ENCODE results near the gene RPUSD3.

Gene RPUSD3

GRCh38 chr3:9817436-9817835 is 26.4 kb downstream of the RPUSD3 start:
- no peak for TF ChIP-seq CTCF (IDR thresholded peaks at IDR 0.05; ENCODE audit: borderline replicate concordance, insufficient read depth, low read depth, low read length)
- no peak overlapping the region for H3K4me3 ChIP-seq (ENCODE audit: low read depth, low read length)

GRCh38 chr3:9815986-9816385 is 27.8 kb downstream of the RPUSD3 start:
- TF ChIP-seq CTCF (IDR thresholded peaks at IDR 0.05; ENCODE audit: borderline replicate concordance, insufficient read depth, low read depth, low read length): no peak
- H3K4me3 ChIP-seq (ENCODE audit: low read depth, low read length): no peak overlapping the region

- no peak for TF ChIP-seq CTCF (IDR thresholded peaks at IDR 0.05; ENCODE audit: borderline replicate concordance, insufficient read depth, low read depth, low read length)
- H3K4me3 ChIP-seq (ENCODE audit: low read depth, low read length): no peak overlapping the region
These were observed 30.8 kb downstream of the RPUSD3 start for GRCh38 chr3:9812870-9813483.

GRCh38 chr3:9810846-9811245 is 33.0 kb downstream of the RPUSD3 start:
- H3K4me3 ChIP-seq (ENCODE audit: low read depth, low read length): no peak overlapping the region
- TF ChIP-seq CTCF (IDR thresholded peaks at IDR 0.05; ENCODE audit: borderline replicate concordance, insufficient read depth, low read depth, low read length): no peak

GRCh38 chr3:9810433-9810770 is 33.4 kb downstream of the RPUSD3 start:
- TF ChIP-seq CTCF (IDR thresholded peaks at IDR 0.05; ENCODE audit: borderline replicate concordance, insufficient read depth, low read depth, low read length): no peak
- H3K4me3 ChIP-seq (ENCODE audit: low read depth, low read length): peak overlapping the region; percentile 63

- H3K4me3 ChIP-seq (ENCODE audit: low read depth, low read length): peak within 1 kb of the TSS; percentile 63
- no peak for TF ChIP-seq CTCF (IDR thresholded peaks at IDR 0.05; ENCODE audit: borderline replicate concordance, insufficient read depth, low read depth, low read length)
These were observed 34.0 kb downstream of the RPUSD3 start, which contains the start of gene TTLL3 for GRCh38 chr3:9809615-9810432. TTLL3 (plus strand) TSS chr3:9810262; CDS start chr3:9810662, 400 bp downstream.

GRCh38 chr3:9809239-9809614 is 34.6 kb downstream of the RPUSD3 start:
- H3K4me3 ChIP-seq (ENCODE audit: low read depth, low read length): no peak overlapping the region
- TF ChIP-seq CTCF (IDR thresholded peaks at IDR 0.05; ENCODE audit: borderline replicate concordance, insufficient read depth, low read depth, low read length): no peak
